HFFc6 (cell line): ENCODE results near the gene NOL7. TPM values are rescaled to one million over a fixed set of nuclear protein-coding genes. Genes with fewer than 3 reads are reported as not detected.

Experiments used
- DNase-seq: peaks from one replicate; pipeline ENCODE4 v3.0.0-alpha.2; 2018
- H3K27ac Mint-ChIP-seq: 2 replicates; pipeline ENCODE4 v1.8.0; 2020; ENCODE audit warnings: mild to moderate bottlenecking, mixed read lengths
- H3K27me3 Mint-ChIP-seq: 2 replicates; pipeline ENCODE4 v1.8.0; 2021; ENCODE audit warnings: mild to moderate bottlenecking, moderate library complexity, mixed read lengths; ENCODE audit not compliant: insufficient read depth
- H3K36me3 Mint-ChIP-seq: 2 replicates; pipeline ENCODE4 v1.8.0; 2021; ENCODE audit warnings: low read depth, mixed read lengths
- H3K4me1 Mint-ChIP-seq: 2 replicates; pipeline ENCODE4 v1.8.0; 2020; ENCODE audit warnings: low read depth, mixed read lengths
- H3K4me3 Mint-ChIP-seq: 2 replicates; pipeline ENCODE4 v1.8.0; 2020; ENCODE audit warnings: mild to moderate bottlenecking, moderate library complexity, mixed read lengths
- H3K9me3 Mint-ChIP-seq: 2 replicates; pipeline ENCODE4 v1.8.0; 2020; ENCODE audit warnings: mild to moderate bottlenecking, mixed read lengths
- CTCF ChIP-seq: fragments of 200-600 bp; sonication (generic); IDR thresholded peaks from 2 replicates; pipeline ENCODE4 v1.5.0; 2021; ENCODE audit warnings: antibody characterized with exemption, mild to moderate bottlenecking
- total RNA-seq, 6 experiments: library from RNA; stranded (reverse); fragmentation: NEBNext Ultra II Directional; extraction: Animal tissue kit (Norgen Biotek cat#: 25700); gene quantifications; 2 replicates in 1 of 6; 3 replicates in 5 of 6; pipeline ENCODE4 v1.2.3, GENCODE V29; 2021

The NOL7 gene
- total RNA-seq, 6 experiments from 2014 or later = 68.4 to 89.6 (median 84.8) TPM

DNA sequence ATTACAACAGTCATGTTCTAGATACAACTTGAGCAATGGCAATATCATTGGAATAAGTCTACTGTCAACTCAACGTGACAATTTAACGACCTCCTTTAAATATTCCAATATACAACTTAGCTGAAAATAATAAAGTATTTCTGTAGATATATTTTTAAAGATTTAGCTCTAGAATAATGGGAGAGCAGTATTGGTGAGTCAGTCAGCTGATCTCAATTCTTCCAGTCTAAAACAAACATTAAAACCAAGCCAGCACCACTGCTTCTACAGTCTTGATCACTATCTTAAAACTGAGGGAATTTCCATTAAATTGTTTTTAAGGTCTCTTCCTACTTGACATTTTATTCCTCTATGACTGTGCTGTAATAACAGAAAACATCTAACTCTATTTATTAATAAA is 38.2 kb downstream of the NOL7 start:
- Mint-ChIP-seq H3K36me3 (peaks cover 16% of the 10 kb centered on the region), H3K27me3 (peaks cover 2% of the 10 kb centered on the region; the same call in 1 of the 2 replicates), H3K27ac (no peak overlapping the region), H3K4me3 (no peak overlapping the region), H3K4me1 (peaks cover 19% of the 10 kb centered on the region), H3K9me3 (no peaks in the 10 kb centered on the region)
- DNase-seq = peak; percentile 54
- no peak for TF ChIP-seq CTCF

DNA sequence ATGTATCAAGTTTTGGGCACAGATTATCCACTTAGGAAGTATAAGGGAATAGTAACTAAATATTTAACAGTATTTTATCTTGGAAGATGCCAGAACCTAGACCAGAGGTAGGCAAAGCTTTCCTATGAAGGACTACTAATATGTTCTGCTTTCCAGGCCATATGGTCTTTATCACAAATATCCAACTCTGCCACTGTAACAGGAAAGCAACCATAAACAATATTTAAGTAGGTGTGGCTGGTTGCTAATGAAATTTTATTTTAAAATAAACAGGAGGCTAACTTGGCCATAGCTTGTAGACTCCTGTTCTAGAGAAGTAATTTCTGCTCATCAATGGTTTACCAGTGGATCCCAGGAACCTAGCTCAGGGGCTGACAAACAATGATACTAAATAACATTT is 39.4 kb downstream of the NOL7 start:
- H3K36me3 Mint-ChIP-seq = peaks cover 12% of the 10 kb centered on the region
- no peak overlapping the region for H3K4me3 Mint-ChIP-seq
- H3K9me3 Mint-ChIP-seq = no peaks in the 10 kb centered on the region
- peaks cover 19% of the 10 kb centered on the region for H3K4me1 Mint-ChIP-seq
- H3K27me3 Mint-ChIP-seq = peaks cover 2% of the 10 kb centered on the region; the same call in 1 of the 2 replicates
- H3K27ac Mint-ChIP-seq = no peak overlapping the region
- TF ChIP-seq CTCF = no peak
- DNase-seq = no peak

- DNase-seq = no peak
- Mint-ChIP-seq H3K4me1 (peaks cover 19% of the 10 kb centered on the region), H3K27me3 (peaks cover 2% of the 10 kb centered on the region; the same call in 1 of the 2 replicates), H3K4me3 (no peak overlapping the region), H3K36me3 (peaks cover 6% of the 10 kb centered on the region; the same call in 1 of the 2 replicates), H3K27ac (no peak overlapping the region), H3K9me3 (no peaks in the 10 kb centered on the region)
- TF ChIP-seq CTCF = no peak
These were observed 40.6 kb downstream of the NOL7 start for GRCh38 chr6:13655700-13656099.

GRCh38 chr6:13660273-13660672 is 45.1 kb downstream of the NOL7 start:
- no peaks in the 10 kb centered on the region for H3K36me3 Mint-ChIP-seq
- H3K27me3 Mint-ChIP-seq = no peaks in the 10 kb centered on the region
- no peaks in the 10 kb centered on the region for H3K9me3 Mint-ChIP-seq
- no peak for TF ChIP-seq CTCF
- peaks cover 42% of the 10 kb centered on the region for H3K4me1 Mint-ChIP-seq
- no peak overlapping the region for H3K4me3 Mint-ChIP-seq
- H3K27ac Mint-ChIP-seq = no peak overlapping the region
- no peak for DNase-seq

- Mint-ChIP-seq H3K27me3 (no peaks in the 10 kb centered on the region), H3K4me3 (no peak overlapping the region), H3K27ac (no peak overlapping the region), H3K9me3 (no peaks in the 10 kb centered on the region), H3K36me3 (no peaks in the 10 kb centered on the region), H3K4me1 (peaks cover 48% of the 10 kb centered on the region)
- no peak for TF ChIP-seq CTCF
- DNase-seq = no peak
These were observed 45.8 kb downstream of the NOL7 start for GRCh38 chr6:13660893-13661292.

GRCh38 chr6:13661647-13662046 is 46.5 kb downstream of the NOL7 start:
- H3K9me3 Mint-ChIP-seq = no peaks in the 10 kb centered on the region
- H3K27me3 Mint-ChIP-seq = no peaks in the 10 kb centered on the region
- no peak overlapping the region for H3K4me3 Mint-ChIP-seq
- H3K4me1 Mint-ChIP-seq = peaks cover 54% of the 10 kb centered on the region
- no peaks in the 10 kb centered on the region for H3K36me3 Mint-ChIP-seq
- no peak for TF ChIP-seq CTCF
- no peak overlapping the region for H3K27ac Mint-ChIP-seq
- DNase-seq = no peak
